Kasumi-1 (cell line): Measurements from ENCODE around the gene ALPK1.
"Not testable (repeated sequence)": the region's sequence is repeated elsewhere in the genome, so short reads cannot be mapped to it uniquely, and the experiment has no call there.

Experiments used
- DNase-seq, 2 experiments: peaks; one replicate each; lab custom pipeline; 2025; lab: John Stamatoyannopoulos, UW

ALPK1 gene

DNA sequence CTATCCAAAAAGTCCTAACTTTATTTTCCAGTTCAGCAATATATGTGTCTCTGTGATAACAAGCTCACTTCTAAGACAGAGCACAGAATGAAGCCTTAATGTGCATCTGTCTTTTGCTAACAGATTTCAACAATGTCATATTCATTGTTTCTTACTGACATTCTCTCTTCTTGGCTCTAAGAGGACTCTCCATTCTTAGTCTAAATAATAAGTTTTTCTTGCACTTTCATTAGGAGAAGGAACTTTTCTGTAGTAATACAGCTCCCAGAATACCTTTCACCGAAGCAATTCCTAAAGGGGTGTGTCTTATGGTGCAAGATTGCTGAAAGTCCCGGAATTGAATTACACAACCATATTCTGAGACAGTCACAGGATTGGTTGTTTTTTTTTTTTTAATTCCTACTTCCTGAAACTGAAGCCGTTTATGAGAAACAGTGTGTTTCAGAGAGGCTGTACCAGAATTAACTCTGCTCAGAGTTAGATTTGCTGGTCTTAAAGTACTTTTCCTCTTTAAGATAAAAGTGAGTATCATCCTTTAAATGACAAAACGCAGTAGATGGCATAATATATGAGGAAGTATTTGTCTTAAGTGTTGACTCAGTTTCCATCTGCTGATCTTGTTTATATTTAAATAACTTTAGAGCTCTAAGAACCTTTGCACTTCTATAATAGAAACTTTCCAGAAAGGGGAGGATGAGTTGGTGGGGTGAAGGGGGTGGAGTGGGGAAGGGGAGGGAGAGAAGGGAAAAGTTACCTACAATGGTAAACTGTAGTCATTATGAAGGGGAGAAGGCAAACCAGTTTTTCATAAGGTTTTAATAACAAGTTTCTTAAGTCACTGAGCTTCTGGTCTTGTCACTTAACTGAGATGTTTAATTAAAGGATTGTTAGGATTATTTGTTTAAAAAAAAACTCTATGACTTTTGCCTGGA, at the start of gene ALPK1:
Gene ALPK1 (plus strand): TSS at position 421 of the 932 bp plus-strand sequence.
- DNase-seq: peak; percentile 95

DNA sequence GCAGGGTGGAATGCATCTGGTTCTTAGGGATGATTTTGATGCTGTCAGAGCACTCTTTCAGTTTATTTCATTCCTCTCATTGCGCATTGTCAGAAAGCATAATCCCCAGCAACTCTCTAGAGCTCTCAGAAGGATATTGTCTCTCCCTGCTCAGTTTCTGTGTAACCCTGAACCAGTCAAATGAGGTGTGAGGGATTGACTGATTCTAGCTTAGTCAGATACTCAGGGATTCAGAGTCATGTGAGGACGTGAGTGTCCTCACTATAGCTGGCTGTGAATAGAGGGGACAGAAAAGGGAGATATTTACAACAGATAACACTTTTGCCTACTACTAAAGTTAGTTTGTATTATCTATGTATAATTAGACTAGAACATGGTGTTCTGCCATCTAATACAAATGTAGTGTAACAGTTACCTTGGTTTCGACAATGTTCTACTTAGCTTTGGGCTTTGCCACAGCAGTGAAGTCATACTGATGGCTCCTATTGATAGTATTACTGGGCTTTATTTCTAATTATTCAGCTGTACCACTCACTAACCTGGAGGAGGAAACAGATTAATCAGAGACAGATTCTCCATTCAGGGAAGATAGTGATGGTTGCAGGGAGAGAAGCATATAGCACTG, 46.0 kb upstream of the ALPK1 start:
- DNase-seq: no peak

GRCh38 chr4:112252234-112252633, 44.9 kb upstream of the ALPK1 start:
- no peak for DNase-seq

GRCh38 chr4:112253382-112254000, 43.7 kb upstream of the ALPK1 start:
- DNase-seq: peak; percentile 34 to 54

- DNase-seq: no peak
Observed at GRCh38 chr4:112257098-112257497, 40.1 kb upstream of the ALPK1 start.

GRCh38 chr4:112266823-112267222, 30.3 kb upstream of the ALPK1 start:
- DNase-seq: peak; percentile 46 to 58

GRCh38 chr4:112270051-112270450, 27.1 kb upstream of the ALPK1 start:
- DNase-seq: no peak

GRCh38 chr4:112270640-112271421, 26.3 kb upstream of the ALPK1 start:
- no peak for DNase-seq

GRCh38 chr4:112272292-112272691, 24.9 kb upstream of the ALPK1 start:
- DNase-seq: no peak

- no peak for DNase-seq
Observed at GRCh38 chr4:112274959-112275358, 22.2 kb upstream of the ALPK1 start.

- no peak for DNase-seq
Observed at GRCh38 chr4:112276113-112276512, 21.1 kb upstream of the ALPK1 start.

- no peak for DNase-seq
Observed at GRCh38 chr4:112277220-112277619, 19.9 kb upstream of the ALPK1 start.

DNA sequence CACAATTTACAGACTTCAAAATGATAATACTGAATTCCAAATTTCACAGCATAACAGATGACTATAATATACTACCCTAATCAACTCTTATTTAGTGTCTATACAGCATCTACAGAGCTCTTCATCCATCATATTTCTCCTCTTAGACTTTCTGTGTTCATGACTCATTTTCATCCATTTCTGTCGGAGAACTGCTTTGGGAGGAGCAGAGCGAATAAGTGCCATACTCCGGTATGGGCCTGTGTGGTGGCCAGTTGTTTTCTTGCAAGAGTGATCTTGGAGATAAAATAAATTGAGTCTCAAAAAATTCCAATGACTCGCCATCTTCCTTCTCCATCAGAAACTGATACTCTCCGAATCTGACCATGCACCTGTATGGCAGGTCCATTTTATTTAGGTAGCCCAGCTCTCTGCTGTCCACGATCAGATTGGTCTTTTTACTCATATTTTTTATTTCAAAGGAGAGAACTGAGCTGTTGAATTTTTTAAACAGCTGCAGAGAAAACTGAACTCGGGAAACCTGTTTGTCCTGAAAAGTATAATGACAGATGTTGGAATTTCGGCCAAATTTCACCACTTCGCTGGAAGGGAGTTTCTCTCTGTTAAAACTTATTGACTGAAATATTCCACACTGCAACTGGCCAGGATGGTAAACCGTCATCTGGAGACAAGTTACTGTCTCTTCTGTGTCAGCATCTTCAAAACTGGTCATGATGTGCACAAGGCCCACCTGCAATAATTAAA, 19.3 kb upstream of the ALPK1 start:
- DNase-seq: no peak

GRCh38 chr4:112279025-112279881, 17.9 kb upstream of the ALPK1 start:
- peak; percentile 19 to 32 for DNase-seq

GRCh38 chr4:112279882-112280315, 17.3 kb upstream of the ALPK1 start:
- DNase-seq: no peak

- no peak for DNase-seq
Observed at GRCh38 chr4:112280386-112281056, 16.6 kb upstream of the ALPK1 start.

- not testable (repeated sequence) for DNase-seq
Observed at GRCh38 chr4:112281895-112282398, 15.2 kb upstream of the ALPK1 start.

- DNase-seq: no peak
Observed at GRCh38 chr4:112282860-112283667, 14.1 kb upstream of the ALPK1 start.

- DNase-seq: no peak
Observed at GRCh38 chr4:112284166-112284565, 13.0 kb upstream of the ALPK1 start.
